Heart right ventricle (tissue), 16 donors: Measurements from ENCODE around the gene IGSF21. TPM values are rescaled to one million over a fixed set of nuclear protein-coding genes. Genes with fewer than 3 reads are reported as not detected.

Experiments used
- ATAC-seq, 8 donors: fragments of 200-7000 bp; cut with Tn5 transposase; one replicate each; pipeline ENCODE4 v1.9.1; 2020; ENCODE audit warnings: mild to moderate bottlenecking in 8 of 8, moderate library complexity in 8 of 8, moderate number of reproducible peaks in 1 of 8
- DNase-seq, 2 donors: peaks; one replicate each; pipeline ENCODE4 v3.0.0-alpha.2; 2020
- H3K27ac ChIP-seq, 10 donors: fragments of 200-600 bp; sonication (generic) in 2 of 10; one replicate each; pipeline versions ENCODE4 v1.5.0 to v1.8.0; 2020 to 2022; ENCODE audit warnings: mild to moderate bottlenecking in 3 of 10
- H3K27me3 ChIP-seq, 7 donors: fragments of 200-600 bp; one replicate each; pipeline ENCODE4 v1.8.0; 2021 to 2022; ENCODE audit warnings: mild to moderate bottlenecking in 2 of 7
- H3K36me3 ChIP-seq, 9 donors: fragments of 200-600 bp; sonication (generic) in 1 of 9; one replicate each; pipeline versions ENCODE4 v1.5.0 to v1.8.0; 2020 to 2022; ENCODE audit warnings: mild to moderate bottlenecking in 2 of 9
- H3K4me1 ChIP-seq, 9 donors: fragments of 200-600 bp; sonication (generic) in 1 of 9; one replicate each; pipeline versions ENCODE4 v1.5.0 to v1.8.0; 2020 to 2022; ENCODE audit warnings: mild to moderate bottlenecking in 4 of 9
- H3K4me3 ChIP-seq, 10 donors: fragments of 200-600 bp; sonication (generic) in 2 of 10; one replicate each; pipeline versions ENCODE4 v1.5.0 to v1.8.0; 2020 to 2022; ENCODE audit warnings: mild to moderate bottlenecking in 7 of 10, moderate library complexity in 2 of 10
- H3K9me3 ChIP-seq, 11 donors: fragments of 200-600 bp in 10 of 11; sonication (generic) in 2 of 11; one replicate each; pipeline versions ENCODE4 v1.5.0 to v1.8.0; 2013 to 2022; ENCODE audit warnings: mild to moderate bottlenecking in 2 of 11, control low read depth in 1 of 11, moderate library complexity in 1 of 11
- WGBS, 2 donors: extraction: QIAGEN DNeasy Blood & Tissue Kit; methylation state at CpG; one replicate each; pipeline ENCODE4 v1.1.7; 2013; ENCODE audit warnings: inconsistent platforms in 1 of 2; 5-methylcytosine and 5-hydroxymethylcytosine counted together
- intact Hi-C, 10 donors: fragments of 100-400 bp; cut with DNase I; formaldehyde crosslinking; loops; one replicate each; pipeline versions ENCODE4 v1.11.1 to v1.14.2; 2022
- polyA plus RNA-seq, 2 donors: library from polyadenylated mRNA; stranded (reverse); fragments of 200-250 nt; gene quantifications; one replicate each; pipeline ENCODE4 v1.2.3, GENCODE V29; 2013
- total RNA-seq, 10 donors: library from RNA; stranded (reverse); fragmentation: NEBNext Ultra II Directional in 3 of 10; extraction: Animal tissue kit (Norgen Biotek cat#: 25700) in 3 of 10; gene quantifications; one replicate each; pipeline versions ENCODE4 v1.2.1 to v1.2.4, GENCODE V29; 2021 to 2023
- TF ChIP-seq, protein P1 (sequence below), 9 donors: fragments of 200-600 bp; sonication (generic) in 2 of 9; IDR thresholded peaks; one replicate each; pipeline versions ENCODE4 v1.5.0 to v1.8.0; 2021 to 2022; ENCODE audit warnings: antibody characterized with exemption in 9 of 9, mild to moderate bottlenecking in 5 of 9, moderate library complexity in 1 of 9
- donor health status: Arrhythmogenic right ventricular cardiomyopathy.
- donor health status: ischemic (EF 13 %, LVEDD 7.1; RV severe dilation, severe dysfunction).
- donor health status: healthy with polysubstance abuse.
- donor health status: DM: no; HTN: yes; CAD: no.
- donor health status: DM: no; HTN: no; CAD: no.
- donor health status: ischemic (EF 25% LVEDD 6.9; RV normal size, moderate dysfunction).
- donor health status: ischemic (EF 25% LVEDD 5.7; RV mildly dilated, moderate dysfunction).
- donor health status: healthy.
- donor health status: DM: yes; HTN: yes; CAD: no.
- donor health status: Ischemic cardiomyopathy.
- donor health status: ischemic (EF 35%, LVEDD 5.7; RV mildly dilated, moderate dysfunction).
- donor health status: nonischemic (EF 11% LVEDD 7.7; RV severe dilation, severe dysfunction).
- donor health status: DM: yes; HTN: yes; CAD: no.
- donor health status: PGD.
- donor health status: ischemic (EF 29% LVEDD 5.4; RV normal size, mild dysfunction).
- donor health status: nonischemic (EF 23%, LVEDD 6.1; RV moderate dilation, normal function).

IGSF21 gene
- total and polyA plus RNA-seq, 12 donors = 0.13 to 1.6 (median 0.51) TPM; not detected in 1

DNA sequence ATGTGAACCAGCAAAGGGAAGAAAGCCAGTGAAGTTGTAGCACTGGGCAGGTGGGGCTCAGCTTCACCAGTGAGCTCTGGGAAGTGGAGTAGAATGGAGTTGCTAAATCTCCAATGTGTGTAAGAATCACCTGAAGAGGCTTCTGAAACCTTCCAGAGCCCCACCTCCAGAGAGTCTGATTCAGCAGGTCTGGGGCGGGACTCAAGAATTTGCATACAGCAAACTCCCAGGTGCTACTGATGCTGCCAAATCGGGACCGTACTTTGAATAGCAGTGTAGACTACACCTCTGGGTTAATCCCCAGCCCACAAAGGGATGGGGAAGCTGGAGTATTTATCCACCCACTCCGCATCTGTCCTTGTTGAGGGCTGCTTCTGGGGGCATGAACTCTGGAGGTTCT is 154.3 kb downstream of the IGSF21 start:
- peaks cover 0 to 71% (median 35%) of the 10 kb centered on the region in 7 donors for H3K27me3 ChIP-seq
- H3K9me3 ChIP-seq = no peaks in the 10 kb centered on the region
- DNase-seq (no peak), ATAC-seq (no peak)
- no peaks in the 10 kb centered on the region for H3K36me3 ChIP-seq
- no peak overlapping the region for H3K4me3 ChIP-seq
- no peak overlapping the region for H3K27ac ChIP-seq
- 51 to 53% methylated on average over 4 of the region's 4 CpGs for WGBS, 2 donors
- intact Hi-C loops = no loop called here
- TF ChIP-seq, protein P1, sequence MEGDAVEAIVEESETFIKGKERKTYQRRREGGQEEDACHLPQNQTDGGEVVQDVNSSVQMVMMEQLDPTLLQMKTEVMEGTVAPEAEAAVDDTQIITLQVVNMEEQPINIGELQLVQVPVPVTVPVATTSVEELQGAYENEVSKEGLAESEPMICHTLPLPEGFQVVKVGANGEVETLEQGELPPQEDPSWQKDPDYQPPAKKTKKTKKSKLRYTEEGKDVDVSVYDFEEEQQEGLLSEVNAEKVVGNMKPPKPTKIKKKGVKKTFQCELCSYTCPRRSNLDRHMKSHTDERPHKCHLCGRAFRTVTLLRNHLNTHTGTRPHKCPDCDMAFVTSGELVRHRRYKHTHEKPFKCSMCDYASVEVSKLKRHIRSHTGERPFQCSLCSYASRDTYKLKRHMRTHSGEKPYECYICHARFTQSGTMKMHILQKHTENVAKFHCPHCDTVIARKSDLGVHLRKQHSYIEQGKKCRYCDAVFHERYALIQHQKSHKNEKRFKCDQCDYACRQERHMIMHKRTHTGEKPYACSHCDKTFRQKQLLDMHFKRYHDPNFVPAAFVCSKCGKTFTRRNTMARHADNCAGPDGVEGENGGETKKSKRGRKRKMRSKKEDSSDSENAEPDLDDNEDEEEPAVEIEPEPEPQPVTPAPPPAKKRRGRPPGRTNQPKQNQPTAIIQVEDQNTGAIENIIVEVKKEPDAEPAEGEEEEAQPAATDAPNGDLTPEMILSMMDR (IDR thresholded peaks at IDR 0.05) = no peak
- H3K4me1 ChIP-seq = no peaks in the 10 kb centered on the region

DNA sequence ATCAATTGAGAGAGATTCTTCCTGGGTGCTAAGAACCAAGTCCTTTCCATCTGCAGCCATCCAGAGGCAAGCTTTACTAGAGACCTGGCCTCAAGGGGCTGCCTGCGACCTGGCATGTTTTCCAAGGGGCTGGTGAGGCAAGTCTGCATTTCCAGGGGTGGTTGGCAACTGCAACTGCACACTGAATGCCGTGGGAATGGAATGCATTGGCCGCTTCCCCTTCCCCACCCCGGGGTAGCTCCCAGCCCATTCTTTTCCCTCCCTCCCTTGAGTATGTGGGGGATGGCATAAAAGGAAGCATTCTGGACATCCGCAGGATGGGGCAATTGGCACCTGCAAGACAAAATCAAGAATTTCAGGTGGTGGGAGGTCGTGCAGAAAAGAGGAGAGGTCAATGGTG is 155.1 kb downstream of the IGSF21 start:
- H3K27me3 ChIP-seq = peaks cover 0 to 68% (median 31%) of the 10 kb centered on the region in 7 donors
- H3K9me3 ChIP-seq = no peaks in the 10 kb centered on the region
- 25 to 35% methylated on average over 6 of the region's 6 CpGs for WGBS, 2 donors
- no peak overlapping the region for H3K27ac ChIP-seq
- DNase-seq (no peak), ATAC-seq (no peak)
- intact Hi-C loops = no loop called here
- TF ChIP-seq, protein P1 (IDR thresholded peaks at IDR 0.05) = no peak
- H3K4me3 ChIP-seq = no peak overlapping the region
- no peaks in the 10 kb centered on the region for H3K36me3 ChIP-seq
- H3K4me1 ChIP-seq = no peaks in the 10 kb centered on the region

DNA sequence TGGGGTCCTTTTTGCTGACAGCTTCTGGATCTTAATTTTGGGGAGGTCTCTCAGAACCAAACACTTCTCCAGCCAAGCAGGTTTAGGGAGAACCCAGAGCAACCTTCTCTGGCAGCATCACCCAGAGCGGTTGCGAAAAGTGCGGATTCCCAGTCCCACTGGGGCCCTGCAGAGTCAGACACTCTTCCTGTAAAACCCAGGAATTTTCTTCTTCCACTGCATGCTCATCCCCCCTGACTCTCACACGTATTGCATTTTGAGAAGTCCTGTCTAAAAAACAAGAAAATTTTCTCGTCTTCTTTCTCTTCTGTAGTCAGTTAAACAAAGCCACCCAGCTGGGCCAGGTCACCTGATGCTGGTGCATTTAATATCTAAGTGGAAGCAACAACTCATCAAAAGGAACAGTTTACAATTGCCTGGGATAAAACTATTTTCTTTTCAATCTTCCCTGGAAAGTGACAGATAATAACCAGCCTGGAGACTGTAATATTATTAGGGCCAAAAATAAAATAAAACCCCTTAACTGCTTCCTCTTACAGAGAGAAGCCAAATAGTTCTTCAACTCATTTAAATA is 156.0 kb downstream of the IGSF21 start:
- TF ChIP-seq, protein P1 (IDR thresholded peaks at IDR 0.05) = no peak
- Histone ChIP-seq H3K27ac (no peak overlapping the region), H3K9me3 (peaks cover 0 to 3% (median 0%) of the 10 kb centered on the region in 11 donors), H3K4me1 (no peaks in the 10 kb centered on the region), H3K27me3 (peaks cover 0 to 64% (median 27%) of the 10 kb centered on the region in 7 donors), H3K4me3 (no peak overlapping the region), H3K36me3 (no peaks in the 10 kb centered on the region)
- DNase-seq = no peak
- 55% methylated on average over 5 of the region's 5 CpGs for WGBS, 2 donors
- ATAC-seq = no peak
- intact Hi-C loops = no loop called here

DNA sequence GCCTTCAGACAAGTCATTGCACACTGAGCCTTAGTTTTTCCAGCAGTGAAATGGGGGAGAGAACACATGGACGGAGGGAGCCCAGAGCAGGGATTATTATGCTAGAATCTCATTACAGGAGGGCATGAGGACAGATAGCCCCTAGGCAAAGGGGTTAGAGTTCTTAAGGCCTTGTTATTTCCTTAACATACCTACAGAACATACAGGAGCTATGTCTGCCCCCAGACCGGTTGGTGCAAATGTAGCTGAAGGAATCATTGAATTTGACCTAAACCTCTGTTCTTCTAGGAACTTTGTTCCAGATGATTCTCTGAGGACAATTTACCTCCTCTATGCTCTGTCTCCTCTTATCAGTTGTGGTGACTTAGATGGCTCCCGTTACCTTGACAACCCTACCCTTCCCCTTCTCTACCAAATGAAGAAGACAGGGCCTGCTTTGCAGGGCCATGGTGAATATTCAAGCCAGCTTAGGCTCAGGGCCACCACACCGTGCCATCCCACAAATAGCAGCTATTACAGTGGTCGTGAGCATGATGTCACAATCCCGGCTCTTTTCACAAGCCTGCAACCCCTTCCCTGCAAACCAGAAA is 156.9 kb downstream of the IGSF21 start:
- no peak overlapping the region for H3K27ac ChIP-seq
- 62 to 68% methylated on average over 6 of the region's 6 CpGs for WGBS, 2 donors
- no peaks in the 10 kb centered on the region for H3K4me1 ChIP-seq
- H3K9me3 ChIP-seq = peaks cover 0 to 6% (median 0%) of the 10 kb centered on the region in 11 donors
- peaks cover 0 to 69% (median 27%) of the 10 kb centered on the region in 7 donors for H3K27me3 ChIP-seq
- no peak overlapping the region for H3K4me3 ChIP-seq
- TF ChIP-seq, protein P1 (IDR thresholded peaks at IDR 0.05) = no peak
- H3K36me3 ChIP-seq = no peaks in the 10 kb centered on the region
- ATAC-seq = no peak
- intact Hi-C loops = no loop called here
- no peak for DNase-seq
